ENCODE results near the gene CAPNS1.

Gene CAPNS1

DNA sequence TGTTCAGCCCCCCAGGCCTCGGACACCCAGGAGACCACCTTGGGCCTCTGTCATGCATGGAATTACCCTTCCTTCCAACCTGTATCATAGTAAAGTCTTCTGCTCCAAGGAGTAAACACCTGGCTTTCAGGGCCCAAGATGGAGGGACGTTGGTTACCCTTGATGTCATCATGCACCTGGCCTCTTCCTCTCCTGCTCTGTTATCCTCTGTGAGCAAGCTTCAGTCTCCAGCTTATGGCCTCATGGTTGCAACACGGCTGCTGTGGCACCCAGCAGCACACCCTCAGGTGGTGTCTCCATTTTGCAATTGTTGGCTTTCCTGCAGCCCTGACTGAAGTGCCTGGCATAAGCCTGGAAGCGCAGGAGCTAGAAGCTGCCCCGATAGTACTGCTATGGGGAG lies 32.9 kb upstream of the CAPNS1 start:
- no peak overlapping the region for H3K4me3 ChIP-seq (replicated peaks; ENCODE audit: low read depth, low read length)
- DNase-seq (ENCODE audit: extremely low read depth, low read depth): no peak
- TF ChIP-seq, protein P1, sequence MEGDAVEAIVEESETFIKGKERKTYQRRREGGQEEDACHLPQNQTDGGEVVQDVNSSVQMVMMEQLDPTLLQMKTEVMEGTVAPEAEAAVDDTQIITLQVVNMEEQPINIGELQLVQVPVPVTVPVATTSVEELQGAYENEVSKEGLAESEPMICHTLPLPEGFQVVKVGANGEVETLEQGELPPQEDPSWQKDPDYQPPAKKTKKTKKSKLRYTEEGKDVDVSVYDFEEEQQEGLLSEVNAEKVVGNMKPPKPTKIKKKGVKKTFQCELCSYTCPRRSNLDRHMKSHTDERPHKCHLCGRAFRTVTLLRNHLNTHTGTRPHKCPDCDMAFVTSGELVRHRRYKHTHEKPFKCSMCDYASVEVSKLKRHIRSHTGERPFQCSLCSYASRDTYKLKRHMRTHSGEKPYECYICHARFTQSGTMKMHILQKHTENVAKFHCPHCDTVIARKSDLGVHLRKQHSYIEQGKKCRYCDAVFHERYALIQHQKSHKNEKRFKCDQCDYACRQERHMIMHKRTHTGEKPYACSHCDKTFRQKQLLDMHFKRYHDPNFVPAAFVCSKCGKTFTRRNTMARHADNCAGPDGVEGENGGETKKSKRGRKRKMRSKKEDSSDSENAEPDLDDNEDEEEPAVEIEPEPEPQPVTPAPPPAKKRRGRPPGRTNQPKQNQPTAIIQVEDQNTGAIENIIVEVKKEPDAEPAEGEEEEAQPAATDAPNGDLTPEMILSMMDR (IDR thresholded peaks at IDR 0.05; ENCODE audit: low read depth, low read length, missing control alignments): no peak

DNA sequence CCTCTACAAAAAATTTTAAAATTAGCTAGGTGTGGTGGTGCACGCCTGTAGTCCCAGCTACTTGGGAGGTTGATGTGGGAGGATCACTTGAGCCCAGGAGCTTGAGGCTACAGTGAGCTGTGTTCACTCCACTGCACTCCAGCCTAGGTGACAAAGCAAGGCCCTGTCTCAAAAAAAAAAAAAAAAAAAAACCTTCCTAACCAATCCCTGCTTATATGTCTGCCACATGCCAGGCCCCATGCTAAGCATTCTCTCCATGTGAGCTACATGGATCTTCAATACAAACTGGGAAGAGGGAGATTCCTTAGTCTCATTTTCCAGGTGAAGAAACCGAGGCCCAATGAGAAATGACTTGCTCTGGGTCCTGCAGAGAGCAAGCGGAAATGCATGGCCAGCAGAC lies 31.2 kb upstream of the CAPNS1 start:
- TF ChIP-seq, protein P1 (IDR thresholded peaks at IDR 0.05; ENCODE audit: low read depth, low read length, missing control alignments): no peak
- no peak for DNase-seq (ENCODE audit: extremely low read depth, low read depth)

DNA sequence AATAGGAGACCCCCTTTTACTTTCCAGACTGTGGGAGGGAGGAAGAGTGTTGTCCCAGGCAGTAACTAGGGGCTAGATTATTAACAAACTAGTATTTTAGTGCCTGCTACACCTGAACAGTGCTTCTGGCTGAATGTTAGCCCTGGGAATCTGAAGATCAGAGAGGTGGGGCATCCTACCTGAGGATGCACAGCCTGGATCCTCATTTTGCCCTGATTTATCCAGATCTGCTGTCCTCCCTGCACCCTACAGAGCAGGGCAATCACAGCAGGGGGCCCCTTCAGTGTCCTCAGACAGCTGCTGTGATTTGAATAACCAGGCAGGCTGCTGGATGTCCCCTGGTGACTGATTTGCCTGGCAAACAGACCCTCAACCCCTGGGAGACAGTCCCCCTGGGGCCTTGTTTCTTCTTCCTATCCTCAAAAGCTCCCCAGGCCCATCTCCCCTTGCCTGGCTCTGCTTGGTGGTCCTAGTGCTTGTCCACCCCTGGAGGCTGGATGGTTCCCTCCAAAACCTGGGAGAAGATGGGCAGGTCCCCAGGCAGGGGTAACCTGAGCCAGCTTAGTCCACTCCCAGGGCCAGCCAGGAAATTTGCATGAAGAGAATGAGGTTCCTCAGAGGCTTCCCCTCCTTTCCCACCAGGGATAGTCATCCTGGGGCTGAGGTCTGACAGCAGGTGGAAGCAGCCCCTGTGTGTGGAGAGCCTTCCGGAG lies 29.2 kb upstream of the CAPNS1 start, which contains the start of gene OVOL3:
Gene OVOL3 (plus strand): TSS at position 657 of the 713 bp plus-strand sequence. CDS start 60 bp downstream, outside the sequence.
- no peak for DNase-seq (ENCODE audit: extremely low read depth, low read depth)

More for the DNA sequence above, 31.2 kb upstream of the CAPNS1 start:
- H3K4me3 ChIP-seq (replicated peaks; ENCODE audit: low read depth, low read length): no peak overlapping the region

DNA sequence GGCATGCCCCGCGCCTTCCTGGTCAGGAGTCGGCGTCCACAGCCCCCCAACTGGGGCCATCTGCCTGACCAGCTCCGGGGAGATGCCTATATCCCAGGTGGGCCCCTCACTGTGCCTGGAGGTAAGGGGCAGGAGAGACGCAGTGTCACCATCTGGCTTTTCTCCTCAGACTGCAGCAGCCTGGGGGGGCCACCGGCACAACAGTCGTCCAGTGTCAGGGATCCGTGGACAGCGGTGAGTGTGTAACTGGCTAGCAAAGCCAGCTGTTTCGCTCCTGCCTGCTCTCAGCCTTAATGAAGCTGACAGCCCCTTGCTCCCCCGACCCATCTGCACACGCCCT lies 28.7 kb upstream of the CAPNS1 start:
- TF ChIP-seq, protein P1 (IDR thresholded peaks at IDR 0.05; ENCODE audit: low read depth, low read length, missing control alignments): no peak

More for the DNA sequence above, 29.2 kb upstream of the CAPNS1 start, which contains the start of gene OVOL3:
- TF ChIP-seq, protein P1 (IDR thresholded peaks at IDR 0.05; ENCODE audit: low read depth, low read length, missing control alignments): no peak
- no peak within 1 kb of the TSS for H3K4me3 ChIP-seq (replicated peaks; ENCODE audit: low read depth, low read length)

DNA sequence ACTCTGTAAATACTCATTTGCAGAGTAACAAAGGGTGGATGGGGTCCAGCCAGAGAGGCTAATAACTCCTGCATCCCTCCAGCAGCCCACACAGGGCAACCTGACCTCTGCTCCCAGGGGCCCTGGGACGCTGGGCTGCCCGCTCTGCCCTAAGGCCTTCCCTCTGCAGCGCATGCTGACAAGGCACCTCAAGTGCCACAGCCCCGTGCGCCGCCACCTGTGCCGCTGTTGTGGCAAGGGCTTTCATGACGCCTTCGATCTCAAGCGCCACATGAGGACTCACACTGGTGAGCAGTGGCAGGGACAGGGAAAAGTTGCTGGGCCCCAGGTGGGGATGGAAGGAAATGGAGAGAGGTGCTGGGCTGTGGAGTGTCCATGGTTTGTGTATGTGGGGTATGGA lies 27.2 kb upstream of the CAPNS1 start:
- DNase-seq (ENCODE audit: extremely low read depth, low read depth): no peak
- no peak overlapping the region for H3K4me3 ChIP-seq (replicated peaks; ENCODE audit: low read depth, low read length)
- TF ChIP-seq, protein P1 (IDR thresholded peaks at IDR 0.05; ENCODE audit: low read depth, low read length, missing control alignments): no peak

More for the DNA sequence above, 28.7 kb upstream of the CAPNS1 start:
- H3K4me3 ChIP-seq (replicated peaks; ENCODE audit: low read depth, low read length): no peak overlapping the region
- DNase-seq (ENCODE audit: extremely low read depth, low read depth): no peak

DNA sequence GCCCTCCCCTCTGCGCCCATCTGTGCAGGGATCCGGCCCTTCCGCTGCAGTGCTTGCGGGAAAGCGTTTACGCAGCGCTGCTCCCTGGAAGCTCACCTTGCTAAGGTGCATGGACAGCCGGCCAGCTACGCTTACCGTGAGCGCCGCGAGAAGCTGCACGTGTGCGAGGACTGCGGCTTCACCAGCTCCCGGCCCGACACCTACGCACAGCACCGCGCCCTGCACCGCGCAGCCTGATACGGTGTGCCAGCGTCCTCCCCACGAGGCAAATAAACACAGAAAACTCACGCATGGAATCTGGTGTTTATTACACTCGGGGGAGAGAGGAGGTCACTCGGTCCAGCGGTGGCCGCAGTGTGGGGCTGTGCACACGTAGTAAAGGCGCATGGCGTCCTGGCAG lies 26.4 kb upstream of the CAPNS1 start:
- H3K4me3 ChIP-seq (replicated peaks; ENCODE audit: low read depth, low read length): peak overlapping the region; percentile 91
- TF ChIP-seq, protein P1 (IDR thresholded peaks at IDR 0.05; ENCODE audit: low read depth, low read length, missing control alignments): no peak
- no peak for DNase-seq (ENCODE audit: extremely low read depth, low read depth)

Data from HFF-Myc (cell line).